Right ventricle myocardium inferior (tissue), 1 donor: ENCODE measurements around the gene PLCH1. TPM values are rescaled to one million over a fixed set of nuclear protein-coding genes. Genes with fewer than 3 reads are reported as not detected.

ENCODE experiments used
- ATAC-seq: fragments of 200-7000 bp; cut with Tn5 transposase; one replicate; pipeline ENCODE4 v1.9.1; 2020; ENCODE audit warnings: mild to moderate bottlenecking, moderate library complexity
- DNase-seq: peaks from one replicate; pipeline ENCODE4 v3.0.0; 2021; ENCODE audit errors: missing footprints
- intact Hi-C: fragments of 100-400 bp; cut with DNase I; formaldehyde crosslinking; loops from one replicate; pipeline ENCODE4 v1.11.0; 2022
- total RNA-seq: library from RNA; stranded (reverse); fragmentation: NEBNext Ultra II Directional; extraction: Animal tissue kit (Norgen Biotek cat#: 25700); gene quantifications from one replicate; pipeline ENCODE4 v1.2.1, GENCODE V29; 2021
- donor health status: DM: no; HTN: yes; CAD: no; lungs with severe emphysema.

The PLCH1 gene
- total RNA-seq, 1 donor from 2014 or later, result 1.3 TPM

GRCh38 chr3:155455765-155456164, 289.1 kb downstream of the PLCH1 start:
- DNase-seq (no peak), ATAC-seq (no peak)
- intact Hi-C loops, result no loop called here

- ATAC-seq (no peak), DNase-seq (no peak)
- intact Hi-C loops, result no loop called here
Observed at GRCh38 chr3:155453512-155453911, 291.4 kb downstream of the PLCH1 start.

- ATAC-seq (peak; percentile 95), DNase-seq (no peak)
Observed at GRCh38 chr3:155449613-155450267, 295.1 kb downstream of the PLCH1 start.

GRCh38 chr3:155448531-155448930, 296.3 kb downstream of the PLCH1 start:
- intact Hi-C loops, result loop anchor here (5.0 kb wide), 1 partner anchor 61 kb away; no protein-coding TSS in a partner anchor
- DNase-seq (no peak), ATAC-seq (no peak)

More at GRCh38 chr3:155449613-155450267, 295.1 kb downstream of the PLCH1 start:
- intact Hi-C loops, result loop anchor here (5.0 kb wide), 1 partner anchor 62 kb away; no protein-coding TSS in a partner anchor

- no peak for DNase-seq
- intact Hi-C loops, result loop anchor here (5.0 kb wide), 1 partner anchor 59 kb away; no protein-coding TSS in a partner anchor
- no peak for ATAC-seq
Observed at GRCh38 chr3:155446366-155446765, 298.5 kb downstream of the PLCH1 start.

GRCh38 chr3:155444771-155445170, 300.1 kb downstream of the PLCH1 start:
- ATAC-seq (no peak), DNase-seq (no peak)
- intact Hi-C loops, result loop anchor here (5.0 kb wide), 1 partner anchor 57 kb away; no protein-coding TSS in a partner anchor

- ATAC-seq (no peak), DNase-seq (no peak)
- intact Hi-C loops, result no loop called here
Observed at GRCh38 chr3:155443815-155444214, 301.1 kb downstream of the PLCH1 start.

- intact Hi-C loops, result no loop called here
- no peak for ATAC-seq
Observed at GRCh38 chr3:155442072-155442471, 302.8 kb downstream of the PLCH1 start.

GRCh38 chr3:155441506-155441905, 303.4 kb downstream of the PLCH1 start:
- DNase-seq (no peak), ATAC-seq (no peak)
- intact Hi-C loops, result no loop called here

More at GRCh38 chr3:155442072-155442471, 302.8 kb downstream of the PLCH1 start:
- DNase-seq, result no peak

GRCh38 chr3:155441026-155441425, 303.8 kb downstream of the PLCH1 start:
- intact Hi-C loops, result no loop called here
- DNase-seq, result no peak
- ATAC-seq, result no peak

GRCh38 chr3:155435821-155436220, 309.1 kb downstream of the PLCH1 start:
- intact Hi-C loops, result no loop called here
- DNase-seq (no peak), ATAC-seq (no peak)

GRCh38 chr3:155431856-155432570, 312.9 kb downstream of the PLCH1 start:
- DNase-seq (no peak), ATAC-seq (no peak)
- intact Hi-C loops, result no loop called here

- no peak for DNase-seq
- intact Hi-C loops, result no loop called here
- ATAC-seq, result no peak
Observed at GRCh38 chr3:155428563-155428962, 316.3 kb downstream of the PLCH1 start.

GRCh38 chr3:155426524-155427230, 318.2 kb downstream of the PLCH1 start:
- intact Hi-C loops, result no loop called here
- DNase-seq, result no peak
- no peak for ATAC-seq

- intact Hi-C loops, result no loop called here
- DNase-seq (no peak), ATAC-seq (no peak)
Observed at GRCh38 chr3:155425396-155425795, 319.5 kb downstream of the PLCH1 start.

GRCh38 chr3:155424323-155424710, 320.6 kb downstream of the PLCH1 start:
- intact Hi-C loops, result no loop called here
- DNase-seq (no peak), ATAC-seq (no peak)

GRCh38 chr3:155423526-155424322, 321.1 kb downstream of the PLCH1 start:
- DNase-seq (no peak), ATAC-seq (no peak)
- intact Hi-C loops, result no loop called here

GRCh38 chr3:155420881-155421486, 323.9 kb downstream of the PLCH1 start:
- no peak for ATAC-seq
- intact Hi-C loops, result no loop called here
- DNase-seq, result no peak
